HuH-7 (cell line): Measurements from ENCODE around the gene NAXE.
A peak's percentile ranks its signal among the peaks of the same experiment; 100 is the strongest.
"Not testable (repeated sequence)": the region's sequence is repeated elsewhere in the genome, so short reads cannot be mapped to it uniquely, and the experiment has no call there.

Source experiments
- DNase-seq: peaks from one replicate; pipeline ENCODE4 v3.0.0; 2011; ENCODE audit warnings: low spot score

Gene NAXE

DNA sequence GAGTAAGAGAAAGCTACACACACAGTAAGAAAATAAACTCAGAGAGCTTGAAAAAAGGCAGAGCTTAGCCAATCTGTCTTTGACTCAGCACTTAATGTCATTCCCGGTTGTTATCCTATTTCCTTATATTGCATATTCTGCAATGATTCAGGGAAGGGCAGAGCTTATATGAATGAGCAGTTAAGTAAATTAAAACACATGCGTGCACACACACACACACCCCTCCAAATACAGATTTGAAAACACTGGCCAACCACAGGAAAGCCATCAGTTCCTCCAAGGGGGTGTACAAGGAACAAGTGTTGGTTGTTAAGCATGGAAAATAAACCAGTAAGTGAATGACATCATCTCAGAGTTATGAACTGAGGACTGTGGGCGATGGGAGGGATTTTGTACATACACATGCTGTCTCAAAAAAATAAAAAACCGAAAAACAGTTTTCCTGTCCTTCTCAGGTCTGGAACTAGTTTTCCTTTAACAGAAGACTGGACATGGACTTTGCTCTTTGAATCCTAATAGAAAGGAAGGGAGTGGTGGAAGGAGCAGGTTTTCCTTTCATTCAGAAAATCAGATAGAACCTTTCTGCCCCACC is 20.2 kb upstream of the NAXE start:
- DNase-seq: no peak

DNA sequence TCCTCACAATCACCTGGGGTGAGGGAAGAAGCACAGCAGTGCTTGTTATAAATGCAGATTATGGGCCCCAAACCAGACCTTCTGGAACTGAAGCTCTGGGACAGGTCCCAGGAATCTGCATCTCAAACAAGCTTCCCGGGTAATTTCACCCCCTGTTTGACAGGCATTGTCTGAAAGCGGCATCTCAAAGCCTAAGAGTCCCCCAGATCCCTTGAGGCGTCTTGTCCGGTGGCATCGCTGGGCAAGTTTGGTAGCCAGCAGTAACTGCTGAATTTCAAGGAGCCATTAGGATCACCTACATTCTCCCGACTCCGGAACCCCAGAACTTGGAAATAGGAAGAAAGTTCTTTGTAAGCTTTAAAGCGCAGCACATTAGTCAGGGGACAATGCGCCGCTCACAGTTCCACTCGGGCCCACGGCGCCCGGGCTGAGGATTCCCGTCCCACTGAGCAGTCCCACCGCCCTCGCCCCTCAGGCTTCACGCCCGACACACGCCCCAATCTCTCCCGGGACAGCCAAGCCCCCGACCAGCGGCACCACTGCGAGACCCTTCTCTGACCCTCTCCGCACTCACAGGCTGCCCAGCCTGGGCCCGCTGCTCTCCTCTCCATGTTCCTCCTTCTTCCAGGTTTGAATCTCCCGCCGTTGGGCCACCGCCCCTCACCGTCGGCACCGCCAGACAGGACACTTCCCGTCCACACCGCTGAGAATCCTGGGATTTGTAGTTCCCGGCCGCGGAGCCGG is 19.5 kb upstream of the NAXE start, which contains the start of gene IQGAP3:
Gene IQGAP3, minus strand, starts transcription at position 647 of the 744 bp plus-strand sequence. Its CDS starts 36 bp downstream, at position 611.
- DNase-seq: peak; percentile 95

DNA sequence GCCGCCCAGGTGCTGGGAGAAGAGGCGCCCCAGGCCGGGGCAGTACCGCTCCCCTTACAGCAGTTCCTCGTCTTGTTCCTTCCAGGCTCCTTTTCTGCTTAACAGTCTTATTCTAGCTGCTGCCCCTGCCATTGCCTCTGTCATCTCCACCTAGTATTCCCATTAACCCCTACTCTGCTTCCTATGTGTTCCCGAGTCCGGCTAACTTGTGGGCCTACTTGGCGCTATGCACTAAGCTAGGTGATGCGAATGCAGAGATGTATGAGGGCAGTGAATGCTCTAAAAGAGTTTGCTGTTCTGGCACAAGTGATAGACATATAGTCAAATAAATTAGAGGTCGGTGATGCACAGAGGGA is 18.9 kb upstream of the NAXE start:
- no peak for DNase-seq

DNA sequence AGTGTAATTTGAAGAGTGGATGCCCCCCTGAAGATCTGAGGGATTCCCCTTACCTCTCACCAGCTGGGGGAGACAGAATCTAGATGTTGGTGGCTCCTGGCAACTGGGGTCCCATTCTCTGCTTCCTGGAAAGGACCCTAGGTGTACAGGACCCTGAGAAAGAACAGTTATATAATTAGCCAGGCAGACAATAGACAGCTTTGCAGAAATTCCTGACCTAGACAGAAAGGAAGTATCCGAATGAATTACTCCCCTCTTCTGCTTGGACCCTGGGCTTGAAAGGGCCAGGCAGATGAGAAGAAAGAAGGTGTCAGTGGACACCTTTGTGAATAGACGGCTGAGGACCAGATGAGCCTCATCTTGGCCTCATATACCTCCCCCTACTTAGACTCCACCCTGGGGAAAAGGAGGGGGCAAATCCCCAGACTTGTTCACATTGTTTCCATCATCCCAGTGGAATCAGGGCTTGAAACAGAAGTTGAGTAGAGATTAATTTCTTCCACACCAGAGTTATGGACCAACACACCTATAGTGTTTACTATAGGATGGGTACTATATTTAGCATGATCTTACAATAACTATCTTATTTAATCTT is 17.4 kb upstream of the NAXE start:
- no peak for DNase-seq

DNA sequence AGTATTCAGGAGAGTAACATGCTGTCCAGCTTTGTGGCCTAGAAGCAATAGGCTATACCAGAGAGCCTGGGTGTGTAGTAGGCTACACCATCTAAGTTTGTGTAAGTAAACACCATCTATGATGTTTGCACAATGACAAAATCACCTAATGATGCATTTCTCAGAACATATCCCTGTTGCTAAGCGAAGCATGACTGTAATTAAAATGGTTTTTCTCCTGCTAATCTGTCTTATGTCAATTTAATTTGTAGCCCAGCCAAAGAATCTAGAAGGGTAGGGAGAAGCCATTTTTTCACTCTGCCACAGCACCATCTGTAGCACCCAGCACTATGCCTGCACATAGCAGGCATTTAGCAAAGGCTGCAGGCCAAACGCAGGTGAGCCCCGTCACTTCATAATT is 14.0 kb upstream of the NAXE start:
- no peak for DNase-seq

DNA sequence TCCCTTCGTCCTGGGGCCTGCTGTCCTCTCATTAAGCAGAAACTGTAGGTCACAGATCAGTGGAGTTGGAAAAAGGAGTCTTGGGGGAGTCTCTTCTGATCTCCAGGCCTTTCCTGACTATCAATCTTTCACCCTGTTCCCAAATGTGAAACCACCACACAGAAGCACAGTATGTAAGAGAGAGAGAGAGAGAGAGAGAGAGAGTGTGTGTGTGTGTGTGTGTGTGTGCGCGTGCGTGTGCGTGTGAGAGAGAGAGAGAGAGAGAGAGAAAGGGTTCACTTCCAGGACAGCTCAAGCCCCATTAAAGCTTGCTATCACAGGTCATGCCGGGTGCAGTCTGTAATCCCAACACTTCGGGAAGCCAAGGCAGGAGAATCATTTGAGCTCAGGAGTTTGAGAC is 13.5 kb upstream of the NAXE start:
- DNase-seq: no peak

DNA sequence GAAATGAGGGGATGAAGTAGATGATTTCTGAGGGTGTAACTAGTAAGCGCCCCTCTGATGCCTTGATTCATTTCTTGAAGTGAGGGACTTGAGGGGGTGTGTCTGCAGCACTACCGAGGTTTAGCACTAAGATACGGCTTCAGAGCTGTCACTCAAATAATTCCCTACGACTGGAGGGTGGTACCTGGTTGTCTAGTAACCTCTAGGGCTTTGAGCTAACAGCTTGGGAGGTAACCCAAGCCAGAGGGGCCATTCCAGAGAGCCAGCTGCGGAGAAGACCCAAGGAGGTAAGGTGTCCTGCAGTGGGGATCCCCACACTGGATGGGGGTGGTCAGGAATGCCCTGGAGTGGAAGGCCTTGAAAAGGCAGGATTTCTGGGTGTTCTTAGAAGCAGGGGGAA is 12.1 kb upstream of the NAXE start, which contains the start of gene TTC24:
Gene TTC24, plus strand, starts transcription at position 252 of the 400 bp plus-strand sequence. CDS start 1,642 bp downstream, outside the sequence.
- DNase-seq: no peak

DNA sequence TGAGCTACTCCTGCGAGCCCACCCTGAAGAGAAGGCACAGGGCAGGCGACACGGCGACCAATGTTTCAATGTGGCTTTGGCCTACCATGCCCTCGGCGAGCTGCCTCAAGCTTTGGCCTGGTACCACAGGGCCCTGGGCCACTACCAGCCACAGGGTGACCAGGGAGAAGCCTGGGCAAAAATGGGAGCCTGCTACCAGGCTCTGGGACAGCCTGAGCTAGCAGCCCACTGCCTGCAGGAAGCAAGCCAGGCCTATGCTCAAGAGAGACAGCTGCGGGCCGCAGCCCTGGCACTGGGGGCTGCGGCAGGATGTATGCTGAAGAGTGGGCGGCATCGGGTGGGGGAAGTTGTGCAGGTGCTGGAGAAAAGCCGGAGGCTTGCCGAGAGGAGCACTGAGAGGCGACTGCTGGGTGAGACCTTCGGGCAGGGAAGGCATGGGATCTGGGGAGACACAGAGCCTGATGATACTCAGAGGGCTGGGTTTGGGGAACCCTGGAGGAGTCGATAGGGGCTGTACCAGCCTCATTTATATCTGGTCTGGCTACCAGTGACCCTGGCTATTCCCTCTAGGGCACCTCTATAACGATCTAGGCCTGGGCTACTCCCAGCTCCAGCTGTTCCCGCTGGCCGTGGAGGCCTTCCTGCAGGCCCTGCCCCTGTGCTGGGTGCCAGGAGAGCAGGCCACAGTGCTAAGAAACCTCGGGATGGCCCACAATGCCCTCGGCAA is 9.8 kb upstream of the NAXE start:
- DNase-seq: no peak

DNA sequence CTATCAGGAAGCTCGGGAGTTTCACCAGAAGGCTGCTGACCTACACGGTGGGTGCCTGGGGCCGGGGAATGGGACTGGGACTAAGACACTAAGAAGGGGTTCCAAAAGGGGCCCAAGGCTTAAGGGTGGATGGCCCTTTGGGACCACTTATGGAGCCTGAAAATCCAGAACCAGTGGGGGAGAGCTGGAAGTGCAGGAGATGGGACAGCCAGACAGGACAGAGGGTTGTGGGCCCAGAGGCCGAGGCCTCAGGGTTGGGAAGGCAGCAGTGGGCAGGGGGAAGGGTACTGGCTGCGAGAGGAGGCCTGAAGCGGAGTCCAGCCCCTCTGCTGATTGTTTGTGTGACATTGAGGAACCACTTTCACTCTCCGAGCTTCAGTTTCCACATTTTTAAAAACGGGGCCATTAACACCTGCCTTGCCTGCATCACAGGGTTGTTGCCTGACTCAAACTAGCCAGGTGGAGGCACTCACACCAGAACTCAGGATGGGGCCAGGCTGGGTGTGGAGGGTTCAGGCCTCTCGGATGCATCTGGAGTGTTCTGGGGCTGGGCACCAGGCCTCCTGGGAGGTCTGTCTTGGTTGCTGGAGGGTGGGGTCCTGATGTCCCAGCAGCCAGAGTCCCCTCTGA is 9.1 kb upstream of the NAXE start:
- DNase-seq: no peak

DNA sequence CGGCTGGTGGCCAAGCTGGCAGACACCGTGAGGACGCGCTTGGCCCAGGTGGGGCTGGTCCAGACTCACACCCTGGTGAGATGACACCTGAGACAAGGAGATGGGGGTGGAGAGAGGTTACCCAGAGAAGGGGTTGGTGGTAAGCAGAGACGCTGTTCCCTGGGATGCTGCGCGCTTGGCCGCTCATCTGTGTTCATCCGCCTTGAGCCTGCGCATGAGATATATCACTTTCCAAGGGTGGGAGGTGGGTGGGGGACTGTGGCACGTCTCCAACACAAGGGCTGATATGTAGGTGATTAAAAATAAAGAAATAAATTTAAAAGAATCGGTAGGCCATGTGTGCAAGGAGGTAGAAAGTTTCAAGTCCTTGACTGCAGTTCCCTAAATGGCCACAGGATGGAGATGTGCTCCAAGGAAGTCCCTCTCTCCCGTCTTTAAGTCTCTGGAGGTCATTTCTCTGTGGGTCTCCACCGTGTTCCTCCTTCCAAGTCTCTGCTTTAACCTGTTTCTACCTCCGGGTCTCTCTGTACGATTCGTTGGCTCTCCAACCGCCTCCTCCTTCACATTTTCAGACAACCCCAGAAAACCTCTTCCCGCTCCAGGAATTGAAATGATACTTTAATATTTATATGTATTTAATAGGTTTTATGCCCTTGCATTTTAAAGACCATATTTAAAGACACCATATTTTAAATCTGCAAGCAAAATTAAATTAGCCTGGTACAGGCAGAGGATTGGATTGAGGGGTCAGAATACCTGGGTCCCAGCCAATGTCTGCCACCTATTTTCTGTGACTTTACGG is 7.6 kb upstream of the NAXE start:
- DNase-seq: peak; percentile 66

DNA sequence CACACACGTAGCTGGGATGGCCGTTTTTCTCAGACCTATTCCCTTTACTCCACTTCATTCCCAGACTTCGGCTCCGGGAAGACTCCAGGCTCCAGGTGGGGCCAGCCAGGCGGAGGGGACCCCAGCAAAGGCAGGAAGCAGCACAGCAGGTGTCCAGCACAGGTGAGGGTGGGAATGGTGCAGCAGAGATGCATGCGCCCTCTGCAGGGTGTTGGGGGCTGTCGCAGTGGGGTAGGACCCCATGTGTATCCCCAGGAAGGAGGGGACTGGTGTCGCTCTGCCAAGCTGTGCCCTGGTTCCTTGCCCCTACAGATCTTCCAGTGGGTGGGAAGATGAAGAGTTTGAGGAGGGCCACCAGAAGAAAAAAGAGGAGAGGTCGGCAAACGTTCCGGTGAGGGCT is 6.8 kb upstream of the NAXE start:
- peak; percentile 87 for DNase-seq

DNA sequence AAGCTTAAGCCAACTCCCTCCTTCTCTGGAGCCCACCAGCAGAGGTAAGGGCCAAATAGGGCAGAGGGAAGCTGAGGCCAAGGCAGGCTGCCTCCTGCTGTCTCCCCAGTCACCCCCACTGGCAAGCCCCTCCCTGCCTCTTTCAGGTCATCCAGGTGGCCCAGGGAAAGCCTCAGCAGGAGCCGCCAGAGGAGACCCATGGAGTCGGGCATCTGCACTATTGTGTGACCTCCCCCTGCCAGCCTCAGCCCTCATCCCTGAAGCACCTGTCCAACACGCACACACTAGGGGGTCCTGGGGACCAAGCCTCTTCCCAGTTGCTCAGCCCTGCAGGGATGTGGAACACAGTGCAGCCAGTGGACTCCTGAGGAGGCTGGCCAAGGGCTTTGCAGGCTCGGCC is 5.3 kb upstream of the NAXE start:
- DNase-seq: no peak

DNA sequence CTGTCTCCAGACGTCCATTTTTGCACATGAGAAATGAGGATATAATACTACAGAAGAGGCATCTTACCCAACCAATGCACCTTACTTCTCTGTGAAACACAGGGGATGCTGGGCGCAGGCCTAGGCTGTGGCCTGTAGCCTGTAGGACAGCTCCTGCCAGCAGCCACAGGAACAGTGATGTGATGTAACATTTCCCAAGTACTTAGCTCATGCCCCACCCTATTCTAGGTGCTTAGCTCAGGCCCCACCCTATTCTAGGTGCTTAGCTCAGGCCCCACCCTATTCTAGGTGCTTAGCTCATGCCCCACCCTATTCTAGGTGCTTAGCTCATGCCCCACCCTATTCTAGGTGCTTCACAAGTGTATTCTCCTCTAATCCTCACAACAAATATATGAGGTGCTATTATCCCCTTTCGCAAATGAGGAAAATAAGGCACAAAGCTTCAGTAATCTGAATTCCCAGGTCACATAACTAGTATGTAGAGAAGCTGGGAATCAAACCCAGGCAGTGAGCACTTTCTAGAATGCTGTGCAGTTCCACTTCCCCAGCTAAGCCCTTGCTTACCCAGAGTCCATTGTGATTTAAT is 4.6 kb upstream of the NAXE start:
- DNase-seq: no peak

DNA sequence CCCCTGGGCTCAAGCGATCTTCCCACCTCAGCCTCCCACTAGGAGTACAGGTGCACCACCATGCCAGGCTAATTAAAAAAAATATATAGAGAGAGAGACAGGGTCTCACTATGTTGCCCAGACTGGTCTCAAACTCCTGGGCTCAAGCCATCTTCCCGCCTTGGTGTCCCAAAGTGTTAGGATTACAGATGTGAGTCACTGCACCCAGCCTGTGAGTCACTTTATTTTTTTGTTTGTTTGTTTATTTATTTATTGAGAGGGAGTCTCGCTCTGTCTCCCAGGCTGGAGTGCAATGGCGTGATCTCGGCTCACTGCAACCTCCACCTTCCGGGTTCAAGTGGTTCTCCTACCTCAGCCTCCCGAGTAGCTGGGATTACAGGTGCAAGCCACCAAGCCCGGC is 3.6 kb upstream of the NAXE start:
- DNase-seq: not testable (repeated sequence)

DNA sequence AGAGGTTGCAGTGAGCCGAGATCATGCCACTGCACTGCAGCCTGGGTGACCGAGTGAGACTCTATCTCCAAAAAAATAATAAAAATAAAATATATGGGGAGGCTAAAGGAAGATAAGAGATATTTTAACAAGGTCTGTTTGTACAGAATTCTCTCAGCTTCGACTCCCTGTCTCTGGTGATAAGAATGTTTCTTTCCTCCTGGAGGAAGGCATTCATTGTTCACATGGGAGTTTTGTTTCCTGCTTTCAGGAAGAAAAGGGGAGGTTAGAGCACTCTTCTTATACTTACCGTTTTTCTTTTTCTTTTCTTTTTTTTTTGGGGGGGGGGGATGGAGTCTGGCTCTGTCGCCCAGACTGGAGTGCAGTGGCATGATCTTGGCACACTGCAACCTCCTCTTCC is 2.0 kb upstream of the NAXE start:
- no peak for DNase-seq

DNA sequence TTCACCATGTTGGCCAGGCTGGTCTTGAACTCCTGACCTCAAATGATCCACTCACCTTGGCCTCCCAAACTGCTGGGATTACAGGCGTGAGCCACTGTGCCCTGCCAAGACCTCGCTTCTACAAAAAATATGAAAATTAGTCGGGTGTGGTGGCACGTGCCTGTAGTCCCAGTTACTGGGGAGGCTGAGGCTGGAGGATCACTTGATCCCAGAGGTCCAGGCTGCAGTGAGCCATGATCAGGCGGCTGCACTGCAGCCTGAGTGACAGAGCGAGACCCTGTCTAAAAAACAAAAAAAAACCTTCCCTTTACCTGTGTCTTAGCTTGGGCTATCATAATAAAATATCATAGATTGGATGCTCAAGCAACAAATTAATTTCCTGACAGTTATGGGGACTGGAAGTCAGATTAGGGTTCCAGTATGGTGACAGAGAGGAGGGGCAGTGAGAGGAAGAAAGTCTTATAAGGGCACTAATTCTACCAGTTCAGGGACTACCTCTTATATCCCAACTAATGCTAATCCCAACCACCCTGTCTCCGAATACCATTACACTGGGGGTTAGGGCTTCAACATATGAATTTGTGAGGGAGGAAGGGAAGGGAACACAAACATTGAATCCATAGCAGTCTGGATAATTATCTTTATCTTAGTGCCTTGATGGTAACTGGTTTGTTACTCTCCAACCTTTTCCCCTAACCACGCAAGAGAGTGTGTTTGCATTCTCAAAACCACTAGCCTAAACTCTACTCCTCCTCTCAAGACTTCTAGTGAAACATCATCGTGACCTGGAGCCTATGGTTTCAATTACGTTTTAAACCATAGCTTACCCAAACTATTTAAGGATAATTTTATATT is 1.0 kb upstream of the NAXE start:
- DNase-seq: no peak

DNA sequence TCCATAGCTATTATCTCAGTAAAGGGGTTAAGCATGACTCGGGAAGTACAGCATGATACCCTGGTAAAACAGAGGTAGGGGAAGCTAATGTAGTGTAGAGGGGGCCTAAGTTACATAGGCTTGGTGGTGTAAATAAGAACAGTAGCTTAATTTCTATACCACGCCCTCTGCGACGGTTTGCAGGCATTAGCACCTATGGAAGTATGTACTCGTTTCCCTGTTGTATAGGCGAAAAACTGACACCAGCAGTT is 470 bp upstream of the NAXE start:
- DNase-seq: no peak

DNA sequence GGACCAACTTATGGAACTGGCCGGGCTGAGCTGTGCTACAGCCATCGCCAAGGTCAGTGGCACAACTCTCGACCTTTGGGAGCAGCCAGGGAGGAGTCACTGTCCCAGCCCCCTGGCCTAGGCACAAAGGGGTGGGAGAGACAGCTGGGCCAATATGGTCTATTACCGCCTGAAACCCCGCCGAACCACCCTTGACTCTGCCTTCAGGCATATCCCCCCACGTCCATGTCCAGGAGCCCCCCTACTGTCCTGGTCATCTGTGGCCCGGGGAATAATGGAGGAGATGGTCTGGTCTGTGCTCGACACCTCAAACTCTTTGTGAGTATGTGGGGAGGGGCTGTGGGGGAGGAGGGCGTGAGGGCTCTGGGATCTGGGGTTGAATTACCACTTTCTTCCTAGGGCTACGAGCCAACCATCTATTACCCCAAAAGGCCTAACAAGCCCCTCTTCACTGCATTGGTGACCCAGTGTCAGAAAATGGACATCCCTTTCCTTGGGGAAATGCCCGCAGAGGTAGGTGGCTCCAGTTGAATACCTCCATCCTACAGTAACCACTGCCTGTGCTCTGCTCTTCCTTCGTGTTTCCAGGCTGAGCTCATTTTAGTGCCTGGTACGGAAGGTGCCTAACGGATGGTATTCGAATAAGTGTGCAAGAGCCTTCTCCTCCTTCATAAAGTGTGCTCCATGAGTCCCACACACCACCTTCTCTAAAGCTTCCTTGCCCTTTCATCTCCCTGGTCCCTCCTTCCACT is 758 bp downstream of the NAXE start:
- DNase-seq: no peak

DNA sequence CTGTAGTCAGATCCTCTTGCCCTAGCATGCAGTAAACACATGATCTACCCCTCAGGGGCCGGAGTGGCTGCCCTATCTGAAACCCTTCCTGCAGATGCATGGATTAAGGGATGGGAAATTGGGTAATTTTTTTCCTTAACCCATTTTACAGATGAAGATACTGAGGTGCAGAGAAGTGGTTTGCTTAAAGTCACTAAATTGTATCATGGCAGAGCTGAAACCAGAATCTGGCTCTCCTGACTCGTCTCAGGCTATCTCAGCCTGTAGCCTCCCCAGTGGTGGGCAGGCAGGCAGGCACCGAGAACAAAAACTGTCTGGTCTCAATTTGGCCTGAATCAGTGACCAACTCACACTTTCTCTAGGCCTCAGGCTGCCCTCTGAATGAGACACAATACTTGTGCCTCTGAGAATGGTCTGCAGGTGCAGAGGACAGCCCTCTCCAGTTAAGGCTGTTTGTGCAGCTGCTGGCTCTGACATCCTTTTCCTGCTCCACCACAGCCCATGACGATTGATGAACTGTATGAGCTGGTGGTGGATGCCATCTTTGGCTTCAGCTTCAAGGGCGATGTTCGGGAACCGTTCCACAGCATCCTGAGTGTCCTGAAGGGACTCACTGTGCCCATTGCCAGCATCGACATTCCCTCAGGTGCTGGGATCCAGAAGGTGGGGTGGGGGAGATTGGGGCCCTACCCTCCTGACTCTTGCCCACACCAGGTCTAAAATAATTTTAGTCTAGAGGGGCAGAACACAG is 1.5 kb downstream of the NAXE start:
- DNase-seq: no peak
